H9 (cell line): Measurements from ENCODE around the gene PTGIR. TPM values are rescaled to one million over a fixed set of nuclear protein-coding genes. Genes with fewer than 3 reads are reported as not detected.

Source experiments
- DNase-seq: peaks from one replicate; pipeline ENCODE4 v3.0.0-alpha.2; 2017
- H2AFZ ChIP-seq: one replicate; pipeline ENCODE4 v1.6.1; 2013; ENCODE audit warnings: mild to moderate bottlenecking, low read length, control low read depth, moderate library complexity
- H2AK5ac ChIP-seq: 2 replicates; pipeline ENCODE4 v1.6.1; 2013; ENCODE audit warnings: low read length, control low read depth, mixed read lengths; ENCODE audit not compliant: insufficient read length
- H2BK120ac ChIP-seq: one replicate; pipeline ENCODE4 v1.6.1; 2013; ENCODE audit warnings: low read depth, mild to moderate bottlenecking, low read length, control low read depth, inconsistent platforms; ENCODE audit not compliant: poor library complexity, severe bottlenecking
- H2BK12ac ChIP-seq: 2 replicates; pipeline ENCODE4 v1.6.1; 2013; ENCODE audit warnings: low read length, control low read depth, mixed read lengths, low read depth; ENCODE audit not compliant: insufficient read length
- H2BK15ac ChIP-seq: 2 replicates; pipeline ENCODE4 v1.6.1; 2013; ENCODE audit warnings: low read depth, low read length, control low read depth
- H2BK20ac ChIP-seq: one replicate; pipeline ENCODE4 v1.6.1; 2013; ENCODE audit warnings: low read depth, mild to moderate bottlenecking, low read length, control low read depth, inconsistent platforms; ENCODE audit not compliant: poor library complexity, severe bottlenecking
- H2BK5ac ChIP-seq: 2 replicates; pipeline ENCODE4 v1.6.1; 2013; ENCODE audit warnings: low read length, control low read depth, mixed read lengths; ENCODE audit not compliant: insufficient read length
- H3K14ac ChIP-seq: 2 replicates; pipeline ENCODE4 v1.6.1; 2013; ENCODE audit warnings: low read length, control low read depth; ENCODE audit not compliant: insufficient read depth
- H3K18ac ChIP-seq: 2 replicates; pipeline ENCODE4 v1.6.1; 2013; ENCODE audit warnings: low read depth, mild to moderate bottlenecking, mixed read lengths, low read length, control low read depth; ENCODE audit not compliant: insufficient read length
- H3K23ac ChIP-seq: 2 replicates; pipeline ENCODE4 v1.6.1; 2013; ENCODE audit warnings: low read length, control low read depth, mixed read lengths, low read depth; ENCODE audit not compliant: insufficient read length
- H3K23me2 ChIP-seq: 2 replicates; pipeline ENCODE4 v1.6.1; 2013; ENCODE audit warnings: low read depth, mild to moderate bottlenecking, mixed read lengths, low read length, control low read depth; ENCODE audit not compliant: insufficient read length, poor library complexity, severe bottlenecking
- H3K27ac ChIP-seq: 2 replicates; pipeline ENCODE4 v1.5.1; 2013; ENCODE audit warnings: low read length, control low read depth, mixed read lengths, low read depth; ENCODE audit not compliant: insufficient read length
- H3K27me3 ChIP-seq: 2 replicates; pipeline ENCODE4 v1.6.1; 2013; ENCODE audit warnings: low read length, control low read depth, inconsistent platforms; ENCODE audit not compliant: insufficient read depth
- H3K4ac ChIP-seq: 2 replicates; pipeline ENCODE4 v1.6.1; 2013; ENCODE audit warnings: low read depth, mild to moderate bottlenecking, control low read depth, inconsistent platforms, low read length, moderate library complexity
- H3K4me1 ChIP-seq: 2 replicates; pipeline ENCODE4 v1.6.1; 2013; ENCODE audit warnings: low read length, control low read depth, inconsistent platforms; ENCODE audit not compliant: insufficient read depth
- H3K4me2 ChIP-seq: 2 replicates; pipeline ENCODE4 v1.6.1; 2013; ENCODE audit warnings: low read length, control low read depth, mixed read lengths; ENCODE audit not compliant: insufficient read length, insufficient read depth
- H3K56ac ChIP-seq: 2 replicates; pipeline ENCODE4 v1.6.1; 2013; ENCODE audit warnings: low read depth, mild to moderate bottlenecking, mixed read lengths, low read length, control low read depth; ENCODE audit not compliant: insufficient read length
- H3K79me1 ChIP-seq: 2 replicates; pipeline ENCODE4 v1.6.1; 2013; ENCODE audit warnings: low read depth, mild to moderate bottlenecking, moderate library complexity, low read length, control low read depth, inconsistent platforms; ENCODE audit not compliant: insufficient read depth, poor library complexity, severe bottlenecking
- H3K79me2 ChIP-seq: 2 replicates; pipeline ENCODE4 v1.6.1; 2013; ENCODE audit warnings: low read length, control low read depth, inconsistent platforms; ENCODE audit not compliant: insufficient read depth
- H3K9ac ChIP-seq: 2 replicates; pipeline ENCODE4 v1.6.1; 2013; ENCODE audit warnings: low read length, control low read depth, mixed read lengths; ENCODE audit not compliant: insufficient read length; ENCODE audit errors: extremely low read depth
- H3K9me3 ChIP-seq: one replicate; pipeline ENCODE4 v1.6.1; 2013; ENCODE audit warnings: low read depth, low read length, inconsistent platforms; ENCODE audit not compliant: control insufficient read depth
- H3T11ph ChIP-seq: one replicate; pipeline ENCODE4 v1.6.1; 2013; ENCODE audit warnings: mild to moderate bottlenecking, low read length, control low read depth, inconsistent platforms
- H4K20me1 ChIP-seq: one replicate; pipeline ENCODE4 v1.6.1; 2013; ENCODE audit not compliant: control insufficient read depth, insufficient read length, insufficient read depth
- H4K5ac ChIP-seq: 2 replicates; pipeline ENCODE4 v1.6.1; 2013; ENCODE audit warnings: low read depth, mild to moderate bottlenecking, mixed read lengths, low read length, control low read depth; ENCODE audit not compliant: insufficient read length
- H4K8ac ChIP-seq: replicated peaks from 2 replicates; pipeline ENCODE4 v1.6.1; 2013; ENCODE audit warnings: low read length, control low read depth, mixed read lengths, low read depth; ENCODE audit not compliant: insufficient read length
- H4K91ac ChIP-seq: 2 replicates; pipeline ENCODE4 v1.6.1; 2013; ENCODE audit warnings: low read depth, mild to moderate bottlenecking, moderate library complexity, mixed read lengths, low read length, control low read depth; ENCODE audit not compliant: insufficient read length
- H3K27ac Mint-ChIP-seq, 3 experiments: 2 replicates in 2 of 3; 3 replicates in 1 of 3; pipeline ENCODE4 v1.8.0; 2020 to 2021; ENCODE audit warnings: mixed read lengths in 3 of 3, mild to moderate bottlenecking in 1 of 3, moderate library complexity in 1 of 3
- H3K27me3 Mint-ChIP-seq: 2 replicates; pipeline ENCODE4 v1.8.0; 2021; ENCODE audit warnings: low read depth, mild to moderate bottlenecking, moderate library complexity, mixed read lengths
- H3K36me3 Mint-ChIP-seq, 3 experiments: 2 replicates in 2 of 3; 3 replicates in 1 of 3; pipeline ENCODE4 v1.8.0; 2020 to 2021; ENCODE audit warnings: low read depth in 3 of 3, mixed read lengths in 3 of 3; ENCODE audit not compliant: insufficient read depth in 1 of 3
- H3K4me1 Mint-ChIP-seq, 2 experiments: 2 replicates each; pipeline ENCODE4 v1.8.0; 2020; ENCODE audit warnings: mixed read lengths in 2 of 2
- H3K4me3 Mint-ChIP-seq, 2 experiments: 2 replicates in 1 of 2; 3 replicates in 1 of 2; pipeline ENCODE4 v1.8.0; 2020 to 2021; ENCODE audit warnings: mild to moderate bottlenecking in 2 of 2, mixed read lengths in 2 of 2, moderate library complexity in 1 of 2
- H3K9me3 Mint-ChIP-seq, 2 experiments: 2 replicates in 1 of 2; 3 replicates in 1 of 2; pipeline ENCODE4 v1.8.0; 2020; ENCODE audit warnings: mild to moderate bottlenecking in 2 of 2, mixed read lengths in 2 of 2, moderate library complexity in 1 of 2
- WGBS: extraction: QIAGEN DNeasy Blood & Tissue Kit; methylation state at CpG from one replicate; pipeline ENCODE4 v1.1.7; 2013; ENCODE audit warnings: missing lambda C conversion rate, low lambda C conversion rate, mixed read lengths; ENCODE audit not compliant: insufficient read length; ENCODE audit errors: extremely low coverage; 5-methylcytosine and 5-hydroxymethylcytosine counted together
- total RNA-seq: library from RNA; stranded (reverse); gene quantifications from 2 replicates; pipeline ENCODE4 v1.2.1, GENCODE V29; 2021
- TF ChIP-seq, protein P1 (sequence below): fragments of 200-600 bp; sonication (generic); conservative IDR thresholded peaks from 3 replicates; pipeline ENCODE4 v1.8.0; 2021; ENCODE audit warnings: antibody characterized with exemption, mild to moderate bottlenecking

The PTGIR gene
- total RNA-seq, 1 experiment from 2014 or later, result not detected

DNA sequence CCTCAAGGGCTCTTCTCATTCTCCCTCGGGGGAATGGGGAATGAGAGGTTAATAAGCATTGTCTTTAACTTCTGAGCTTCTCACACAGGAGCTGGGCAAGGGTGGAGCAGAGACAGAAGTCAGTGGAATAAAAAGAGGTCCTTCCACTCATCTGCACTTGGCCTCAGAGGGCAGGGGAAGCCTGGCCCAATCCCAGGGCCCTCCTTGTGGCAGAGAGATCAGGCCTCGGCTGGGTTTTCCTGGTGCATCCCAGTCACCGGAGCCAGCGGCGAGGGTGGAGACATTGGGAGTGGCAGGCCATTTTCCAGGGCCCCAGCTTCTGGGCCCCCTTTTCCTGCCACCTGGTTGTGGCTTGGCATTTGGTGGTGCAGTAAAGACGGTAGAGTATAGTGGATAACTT lies 13.1 kb downstream of the PTGIR start:
- Histone ChIP-seq H3K18ac (no peak overlapping the region), H4K5ac (no peak overlapping the region), H3K23ac (no peak overlapping the region), H3K23me2 (no peaks in the 10 kb centered on the region), H3K27me3 (no peaks in the 10 kb centered on the region), H3T11ph (no peak overlapping the region), H4K20me1 (no peaks in the 10 kb centered on the region), H2BK12ac (no peak overlapping the region), H2BK5ac (no peak overlapping the region), H4K8ac (no peak overlapping the region), H3K79me1 (no peaks in the 10 kb centered on the region), H4K91ac (no peak overlapping the region), H3K4me2 (no peak overlapping the region), H3K4ac (no peak overlapping the region), H2AK5ac (no peak overlapping the region), H2AFZ (no peak overlapping the region), H3K14ac (no peak overlapping the region), H3K9ac (no peak overlapping the region), H3K4me1 (no peaks in the 10 kb centered on the region), H3K27ac (no peak overlapping the region), H3K9me3 (no peaks in the 10 kb centered on the region), H2BK15ac (no peak overlapping the region), H2BK20ac (no peak overlapping the region), H2BK120ac (no peak overlapping the region), H3K56ac (no peak overlapping the region), H3K79me2 (no peaks in the 10 kb centered on the region)
- Mint-ChIP-seq H3K4me3 (no peak overlapping the region), H3K4me1 (peaks cover 8 to 10% of the 10 kb centered on the region in 2 experiments; a peak in 3 of 4 replicates), H3K27me3 (peaks cover 5% of the 10 kb centered on the region), H3K36me3 (peaks cover 21 to 39% (median 36%) of the 10 kb centered on the region in 3 experiments; a peak in 6 of 7 replicates), H3K9me3 (no peaks in the 10 kb centered on the region), H3K27ac (peak overlapping the region in 2 of 3 experiments; percentile 44 to 51; a peak in 1 of 7 replicates)
- TF ChIP-seq, protein P1, sequence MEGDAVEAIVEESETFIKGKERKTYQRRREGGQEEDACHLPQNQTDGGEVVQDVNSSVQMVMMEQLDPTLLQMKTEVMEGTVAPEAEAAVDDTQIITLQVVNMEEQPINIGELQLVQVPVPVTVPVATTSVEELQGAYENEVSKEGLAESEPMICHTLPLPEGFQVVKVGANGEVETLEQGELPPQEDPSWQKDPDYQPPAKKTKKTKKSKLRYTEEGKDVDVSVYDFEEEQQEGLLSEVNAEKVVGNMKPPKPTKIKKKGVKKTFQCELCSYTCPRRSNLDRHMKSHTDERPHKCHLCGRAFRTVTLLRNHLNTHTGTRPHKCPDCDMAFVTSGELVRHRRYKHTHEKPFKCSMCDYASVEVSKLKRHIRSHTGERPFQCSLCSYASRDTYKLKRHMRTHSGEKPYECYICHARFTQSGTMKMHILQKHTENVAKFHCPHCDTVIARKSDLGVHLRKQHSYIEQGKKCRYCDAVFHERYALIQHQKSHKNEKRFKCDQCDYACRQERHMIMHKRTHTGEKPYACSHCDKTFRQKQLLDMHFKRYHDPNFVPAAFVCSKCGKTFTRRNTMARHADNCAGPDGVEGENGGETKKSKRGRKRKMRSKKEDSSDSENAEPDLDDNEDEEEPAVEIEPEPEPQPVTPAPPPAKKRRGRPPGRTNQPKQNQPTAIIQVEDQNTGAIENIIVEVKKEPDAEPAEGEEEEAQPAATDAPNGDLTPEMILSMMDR, result no peak
- DNase-seq, result no peak
- WGBS, result no CpG with 5 or more reads among the region's 6 CpGs
